Stimulated activated CD4-positive, alpha-beta T cell treated with anti-CD3 and anti-CD28 coated beads, Interleukin-4, amount 100 ng/mL, for 4 hours (primary cell): ENCODE measurements around the gene SLBP.

Experiments used
- DNase-seq, 2 experiments: peaks; one replicate each; pipeline ENCODE4 v3.0.0-alpha.2; 2020

SLBP gene

GRCh38 chr4:1647432-1647831 is 64.7 kb downstream of the SLBP start:
- no peak for DNase-seq

- DNase-seq: no peak
Observed at GRCh38 chr4:1646690-1647089, 65.4 kb downstream of the SLBP start.

- no peak for DNase-seq
Observed at GRCh38 chr4:1644891-1645657, 67.0 kb downstream of the SLBP start.

- DNase-seq: no peak
Observed at GRCh38 chr4:1643971-1644735, 68.0 kb downstream of the SLBP start.
